K562 (cell line): Measurements from ENCODE around the gene DCLK1.

ENCODE experiments used
- FOXK2 ChIP-seq, 2 experiments: fragments of 450-650 bp; IDR thresholded peaks in 1 of 2; conservative IDR thresholded peaks in 1 of 2; 2 replicates each; pipeline ENCODE4 v1.6.1; 2016; ENCODE audit warnings: low read depth in 2 of 2, mild to moderate bottlenecking in 1 of 2
- MAZ ChIP-seq, 2 experiments: fragments of 450-650 bp in 1 of 2; sonication (generic) in 1 of 2; formaldehyde crosslinking; IDR thresholded peaks in 1 of 2; conservative IDR thresholded peaks in 1 of 2; 2 replicates each; pipeline versions ENCODE4 v1.4.0 to v1.5.0; 2020; ENCODE audit warnings: mild to moderate bottlenecking in 1 of 2, missing genetic modification reagents in 1 of 2

DNA sequence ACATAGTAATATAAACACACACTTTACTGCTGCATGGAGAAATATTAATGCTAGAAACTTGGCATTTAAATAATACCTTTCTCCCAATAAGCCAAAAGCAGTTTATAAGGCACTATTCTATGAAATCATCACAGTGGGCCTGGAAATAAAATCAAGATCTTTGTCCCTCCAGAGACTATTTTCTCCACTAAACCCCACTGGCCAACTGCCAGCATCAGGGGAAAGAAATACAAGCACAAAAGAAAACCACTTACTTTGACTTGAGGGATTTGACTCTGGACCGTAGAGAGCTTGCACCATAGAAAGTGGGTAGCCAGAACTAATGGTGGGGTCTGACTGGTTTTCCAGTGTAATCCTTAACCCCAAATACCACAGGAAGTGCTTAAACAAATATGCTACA, 71.9 kb downstream of the DCLK1 start:
- TF ChIP-seq FOXK2 (conservative IDR thresholded peaks at IDR 0.05 in 1 of 2, IDR thresholded peaks at IDR 0.05 in 1 of 2; ENCODE audit: low read depth in 2 of 2) (no peak), MAZ (CRISPR knock-in tag; conservative IDR thresholded peaks at IDR 0.05 in 1 of 2, IDR thresholded peaks at IDR 0.05 in 1 of 2) (no peak)
